ENCODE results near the gene KCNT2. TPM values are rescaled to one million over a fixed set of nuclear protein-coding genes. Genes with fewer than 3 reads are reported as not detected.

KCNT2 gene
- total and polyA plus RNA-seq, 2 donors (not counting 3 experiments of a cell fraction or from before 2014, with no cell fraction given): 0.46 to 1.6 TPM

DNA sequence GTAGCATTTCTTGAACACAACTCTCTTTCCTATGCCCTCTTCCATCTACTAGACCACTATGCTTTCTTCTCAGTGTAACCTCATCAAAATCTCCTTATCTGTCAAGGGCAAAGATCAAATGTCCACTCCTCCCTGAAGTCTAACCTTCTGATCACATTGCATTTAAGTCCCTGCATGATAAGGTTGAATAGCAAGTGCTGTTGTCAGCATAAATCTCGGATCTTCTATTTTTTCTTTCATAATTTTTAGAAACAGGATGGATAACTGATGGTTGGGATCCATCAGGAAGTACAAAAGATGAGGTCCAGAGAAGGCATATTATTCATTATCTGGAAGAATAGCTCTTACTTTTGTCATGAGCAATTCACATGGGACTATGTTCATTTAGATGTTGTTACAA lies 41.0 kb downstream of the KCNT2 start:
- Histone ChIP-seq H3K9me1 (replicated peaks; ENCODE audit: control insufficient read depth, extremely low read depth, insufficient read depth, low read length) (no peaks in the 10 kb centered on the region), H3K4me1 (ENCODE audit: control insufficient read depth, extremely low read depth, insufficient read depth, low read length) (no peaks in the 10 kb centered on the region), H3K9me3 (replicated peaks; ENCODE audit: control insufficient read depth, insufficient read depth, low read length) (peaks cover 2% of the 10 kb centered on the region), H3K27me3 (ENCODE audit: control insufficient read depth in 2 of 2, insufficient read depth in 2 of 2, low read length in 2 of 2) (no peaks in the 10 kb centered on the region), H3K79me2 (ENCODE audit: control insufficient read depth, insufficient read depth, low read length) (no peaks in the 10 kb centered on the region), H2AFZ (ENCODE audit: low read depth, low read length) (no peak overlapping the region), H3K4me2 (ENCODE audit: insufficient read depth, low read length) (no peak overlapping the region), H3K9ac (replicated peaks; ENCODE audit: extremely low read depth, insufficient read depth, low read length) (no peak overlapping the region), H3K27ac (ENCODE audit: insufficient read depth, low read depth, low read length) (no peak overlapping the region), H3K4me3 (replicated peaks in 1 of 3; ENCODE audit: insufficient read depth in 1 of 3, low read depth in 1 of 3, low read length in 3 of 3) (no peak overlapping the region), H3K36me3 (ENCODE audit: control insufficient read depth in 2 of 2, extremely low read depth in 1 of 2, insufficient read depth in 2 of 2, low read length in 2 of 2) (no peaks in the 10 kb centered on the region), H4K20me1 (replicated peaks; ENCODE audit: control insufficient read depth, extremely low read depth, insufficient read depth, low read length) (no peaks in the 10 kb centered on the region)
- intact Hi-C loops (cut with micrococcal nuclease) (loop anchor here (5.0 kb wide), 1 partner anchor 80 kb away; no protein-coding TSS in a partner anchor), dilution Hi-C loops (cut with MboI; ENCODE audit: extremely low pct_ligation_motif_present, low sequenced_read_pairs) (no loop called here)
- TF ChIP-seq EZH2 (IDR thresholded peaks at IDR 0.05; ENCODE audit: borderline replicate concordance, low read depth, low read length, severe bottlenecking): no peak
- TF ChIP-seq POLR2AphosphoS5 (IDR thresholded peaks at IDR 0.05; ENCODE audit: insufficient read depth, low read depth, low read length): no peak
- TF ChIP-seq, protein P1, sequence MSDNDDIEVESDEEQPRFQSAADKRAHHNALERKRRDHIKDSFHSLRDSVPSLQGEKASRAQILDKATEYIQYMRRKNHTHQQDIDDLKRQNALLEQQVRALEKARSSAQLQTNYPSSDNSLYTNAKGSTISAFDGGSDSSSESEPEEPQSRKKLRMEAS (IDR thresholded peaks at IDR 0.05; ENCODE audit: insufficient read depth, insufficient read length): no peak
- TF ChIP-seq, protein P2, sequence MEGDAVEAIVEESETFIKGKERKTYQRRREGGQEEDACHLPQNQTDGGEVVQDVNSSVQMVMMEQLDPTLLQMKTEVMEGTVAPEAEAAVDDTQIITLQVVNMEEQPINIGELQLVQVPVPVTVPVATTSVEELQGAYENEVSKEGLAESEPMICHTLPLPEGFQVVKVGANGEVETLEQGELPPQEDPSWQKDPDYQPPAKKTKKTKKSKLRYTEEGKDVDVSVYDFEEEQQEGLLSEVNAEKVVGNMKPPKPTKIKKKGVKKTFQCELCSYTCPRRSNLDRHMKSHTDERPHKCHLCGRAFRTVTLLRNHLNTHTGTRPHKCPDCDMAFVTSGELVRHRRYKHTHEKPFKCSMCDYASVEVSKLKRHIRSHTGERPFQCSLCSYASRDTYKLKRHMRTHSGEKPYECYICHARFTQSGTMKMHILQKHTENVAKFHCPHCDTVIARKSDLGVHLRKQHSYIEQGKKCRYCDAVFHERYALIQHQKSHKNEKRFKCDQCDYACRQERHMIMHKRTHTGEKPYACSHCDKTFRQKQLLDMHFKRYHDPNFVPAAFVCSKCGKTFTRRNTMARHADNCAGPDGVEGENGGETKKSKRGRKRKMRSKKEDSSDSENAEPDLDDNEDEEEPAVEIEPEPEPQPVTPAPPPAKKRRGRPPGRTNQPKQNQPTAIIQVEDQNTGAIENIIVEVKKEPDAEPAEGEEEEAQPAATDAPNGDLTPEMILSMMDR (IDR thresholded peaks at IDR 0.05; ENCODE audit: extremely low read depth in 1 of 2, insufficient read depth in 1 of 2, low read depth in 1 of 2, low read length in 2 of 2): no peak
- TF ChIP-seq MYC (IDR thresholded peaks at IDR 0.05; ENCODE audit: low read depth, low read length): no peak
- no peak for TF ChIP-seq JUN (IDR thresholded peaks at IDR 0.05; ENCODE audit: borderline replicate concordance, insufficient read depth, insufficient read length, low read depth)
- no peak for TF ChIP-seq GATA2 (IDR thresholded peaks at IDR 0.05; ENCODE audit: insufficient read depth, insufficient read length, low read depth, low read length)
- CTCF ChIA-PET: no interaction called here
- no TSS peak for BruUV-seq (replicated peaks)
- POLR2A ChIA-PET: no interaction called here
- DNase-seq (ENCODE audit: low read depth, low spot score) (no peak), FAIRE-seq (no peak)
